HG03575 (cell line): ENCODE measurements around the gene SVIL.
"Not testable (repeated sequence)": the region's sequence is repeated elsewhere in the genome, so short reads cannot be mapped to it uniquely, and the experiment has no call there.

Experiments
- ATAC-seq: cut with Tn5 transposase; IDR thresholded peaks from one replicate; pipeline ENCODE4 v1.9.1; 2021; ENCODE audit not compliant: unreplicated experiment, insufficient number of reproducible peaks, low FRiP score; ENCODE audit errors: extremely low read depth

SVIL gene

DNA sequence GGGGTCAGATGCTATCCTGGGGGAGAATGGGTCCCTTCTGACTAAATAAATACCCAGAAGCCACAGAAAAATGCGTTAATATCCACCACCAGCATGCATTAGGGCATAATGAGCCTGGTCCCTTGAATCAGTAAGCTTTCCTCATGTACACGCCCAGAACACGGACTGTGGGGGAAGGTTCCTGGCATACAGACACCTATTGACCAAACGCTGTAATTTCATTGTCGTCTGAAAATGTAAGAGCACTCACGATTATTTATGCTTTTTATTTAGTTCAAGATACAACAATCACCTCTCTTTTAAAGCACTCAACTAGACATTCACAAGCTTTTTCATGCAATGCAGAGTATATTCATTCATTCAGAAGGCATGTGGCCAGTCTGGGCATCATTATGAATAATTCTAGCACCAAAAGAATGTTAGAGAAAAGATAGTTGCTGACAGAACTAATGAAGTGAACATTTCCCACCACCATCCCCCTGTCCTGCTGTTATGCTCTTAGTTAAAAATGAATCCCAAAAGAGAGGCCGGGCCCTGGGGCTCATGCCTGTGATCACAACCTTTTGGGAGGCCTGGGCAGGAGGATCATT, 101.0 kb downstream of the SVIL start:
- no peak for ATAC-seq

DNA sequence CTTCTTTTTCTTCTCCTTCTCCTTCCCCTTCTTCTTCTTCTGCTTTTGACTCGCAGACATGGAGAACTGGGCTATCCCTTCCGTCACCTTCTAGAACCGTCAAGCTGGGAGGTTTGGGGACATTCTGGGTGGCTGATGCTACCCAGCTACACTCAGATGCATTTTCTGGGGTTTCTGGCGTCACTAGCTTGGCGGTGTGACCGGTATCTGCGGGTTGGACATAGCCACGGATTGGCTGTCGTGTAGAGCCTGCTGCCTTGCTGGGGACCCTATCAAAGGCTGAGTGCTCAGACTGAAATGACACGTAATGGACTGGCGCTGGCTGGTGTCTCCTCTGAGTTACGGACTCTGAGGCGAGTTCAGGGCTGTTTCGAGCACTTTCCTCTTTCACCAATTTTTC, 101.7 kb downstream of the SVIL start:
- no peak for ATAC-seq

DNA sequence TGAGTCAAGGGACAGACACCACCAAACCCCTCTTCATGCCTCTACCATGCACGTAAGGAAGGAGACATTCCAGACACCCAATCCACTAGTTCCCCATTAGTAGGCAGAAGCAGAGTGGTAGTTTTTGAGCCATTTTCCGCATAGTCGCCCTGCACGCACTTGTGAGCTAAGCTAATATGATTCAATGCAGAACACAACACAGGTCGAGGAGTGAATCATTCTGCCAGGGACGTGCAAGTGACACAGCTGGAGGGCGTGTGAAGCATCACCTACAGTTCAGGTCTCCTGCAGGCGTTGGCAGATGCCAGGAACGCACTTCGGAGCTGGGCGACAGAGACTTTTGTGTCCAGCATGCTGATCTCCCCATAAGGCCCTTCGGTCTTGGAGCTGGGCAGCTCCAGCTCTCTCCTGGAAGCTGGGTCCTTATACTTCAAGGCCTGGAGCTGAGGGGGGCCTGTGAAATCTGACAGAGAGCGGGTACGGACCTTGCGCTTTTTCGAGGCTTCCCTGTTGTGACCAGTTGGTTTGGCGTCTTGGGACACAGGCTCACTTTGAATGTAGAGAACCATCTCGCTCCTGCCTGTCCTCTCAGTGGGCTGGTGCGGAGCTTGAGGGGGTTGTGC, 102.4 kb downstream of the SVIL start:
- no peak for ATAC-seq

DNA sequence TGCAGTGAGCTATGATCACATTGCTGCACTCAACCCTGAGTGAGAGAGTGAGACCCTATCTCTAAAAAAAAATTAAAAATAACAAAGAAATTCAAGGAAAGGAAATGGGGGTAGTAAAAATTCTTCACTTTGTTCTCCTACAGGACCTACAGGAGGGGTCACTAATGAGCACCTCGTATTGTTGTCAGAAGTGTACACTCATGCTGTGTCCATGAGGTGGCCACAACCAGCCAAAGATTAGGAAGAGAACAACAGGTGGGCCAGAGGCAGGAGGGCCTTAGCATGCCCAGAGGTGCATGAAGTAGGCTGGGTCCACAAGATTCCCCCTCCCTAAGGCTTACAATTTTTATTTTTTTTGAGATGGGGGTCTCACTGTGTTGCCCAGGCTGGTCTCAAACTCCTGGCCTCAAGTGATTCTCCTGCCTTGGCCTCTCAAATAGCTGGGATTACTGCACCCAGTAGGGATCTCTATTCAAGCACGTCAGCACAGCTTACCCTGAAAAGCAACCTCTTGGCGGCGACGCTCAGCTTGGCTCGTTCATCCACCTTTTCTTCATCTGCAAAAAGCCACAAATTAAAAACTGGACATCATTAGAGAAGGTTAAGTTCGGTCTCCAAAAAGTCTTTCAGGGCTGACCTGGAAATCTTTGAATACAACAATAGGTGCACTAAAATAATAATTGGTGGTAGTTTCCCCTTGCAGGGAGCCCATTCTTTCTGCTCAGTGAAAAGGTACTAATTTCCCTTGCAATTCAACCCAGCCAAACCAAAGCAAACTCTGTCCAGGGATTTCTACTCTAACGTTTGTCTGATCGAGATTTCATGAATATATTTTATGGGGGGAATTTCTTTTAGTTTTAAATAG, 104.4 kb downstream of the SVIL start:
- ATAC-seq: no peak

DNA sequence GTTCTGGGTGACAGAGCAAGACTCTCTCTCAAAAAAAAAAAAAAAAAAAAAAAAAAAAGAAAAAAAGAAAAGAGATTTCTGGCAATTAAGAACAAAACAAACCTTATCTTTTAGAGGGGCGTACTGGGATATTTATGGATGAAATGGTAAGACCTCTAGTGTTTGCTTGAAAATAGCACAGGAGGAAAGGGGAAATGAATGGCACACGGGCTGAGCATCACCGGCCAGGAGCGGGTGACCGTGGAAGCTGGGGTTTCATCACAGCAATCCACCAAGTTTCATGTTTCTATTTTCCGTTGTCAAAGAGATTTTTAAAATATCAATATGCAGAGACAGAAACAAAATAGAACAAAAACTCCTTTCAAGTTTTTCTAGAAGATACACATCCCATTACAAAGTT, 105.6 kb downstream of the SVIL start:
- no peak for ATAC-seq

DNA sequence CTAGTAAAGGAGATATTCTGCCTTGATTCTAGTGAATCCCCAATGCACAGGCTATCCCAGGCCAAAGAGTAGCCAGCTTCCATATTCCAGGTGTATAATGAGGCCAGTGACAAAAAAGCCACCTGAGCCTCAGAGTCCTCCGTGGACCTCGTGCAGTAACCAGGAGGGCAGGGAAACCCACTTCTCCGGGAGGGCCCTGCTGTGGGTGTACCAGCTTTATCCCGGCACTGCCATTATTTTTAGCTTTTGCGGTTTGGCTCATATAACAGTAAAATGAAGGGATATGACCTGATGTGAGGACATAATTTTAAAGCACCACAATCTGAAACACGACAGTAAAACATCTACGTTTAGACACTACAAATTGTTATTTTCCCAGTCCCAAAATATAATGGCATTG, 109.0 kb downstream of the SVIL start:
- no peak for ATAC-seq

DNA sequence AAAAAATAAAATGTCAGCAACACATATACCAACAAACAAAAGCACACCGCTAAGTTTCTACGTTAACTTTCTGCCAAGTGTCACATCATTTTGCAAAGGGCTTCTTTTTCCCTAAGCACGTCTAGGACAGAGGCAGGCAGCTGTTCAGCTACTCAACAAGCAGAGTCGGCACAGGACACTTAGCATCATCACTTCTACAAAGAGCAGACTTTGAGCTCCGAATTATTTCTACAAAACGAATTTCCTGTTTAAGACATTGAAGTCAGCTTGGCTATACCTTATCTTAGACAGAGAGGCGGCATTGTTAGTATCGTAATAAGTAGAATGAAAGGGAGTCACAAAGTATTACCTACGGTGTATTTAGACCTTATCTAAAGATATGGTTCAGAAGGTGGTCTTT, 110.1 kb downstream of the SVIL start:
- no peak for ATAC-seq

DNA sequence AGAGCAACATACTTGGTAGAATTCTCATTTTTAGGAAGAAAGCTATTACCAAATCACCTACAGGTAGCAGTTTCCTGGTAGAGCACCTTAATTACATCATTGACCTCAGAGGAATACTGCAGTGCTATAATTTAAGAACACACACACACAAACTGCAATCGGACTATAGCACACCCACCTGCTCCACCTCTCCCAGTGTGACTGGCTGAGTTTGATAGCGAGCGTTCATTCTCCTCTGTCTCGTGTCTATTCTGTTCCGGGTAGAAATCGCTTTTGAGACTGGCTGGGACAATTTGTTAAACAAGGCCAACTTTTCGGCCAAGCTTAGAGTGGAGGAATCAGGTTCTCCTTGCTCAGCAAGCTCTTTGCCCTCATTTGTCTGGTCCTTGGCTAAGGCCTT, 110.5 kb downstream of the SVIL start:
- no peak for ATAC-seq

DNA sequence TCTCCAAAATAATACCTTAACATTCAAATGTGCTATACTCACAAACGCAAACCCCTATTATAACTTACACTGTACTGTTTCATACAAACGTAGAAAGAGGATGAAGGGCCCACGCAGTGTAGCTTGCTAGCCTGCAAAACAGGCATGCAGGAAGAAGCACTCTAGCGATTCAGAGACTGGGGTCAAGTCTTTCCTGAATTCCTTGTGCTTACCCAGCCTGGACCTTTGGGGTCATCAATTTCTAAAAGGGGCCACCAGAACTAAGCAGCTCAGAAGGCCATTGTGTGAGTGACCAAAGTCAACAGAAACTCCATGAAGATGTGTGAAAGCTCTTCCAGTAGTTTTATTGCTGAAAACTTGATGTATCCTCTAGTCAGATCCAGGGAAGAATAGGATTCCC, 111.9 kb downstream of the SVIL start:
- no peak for ATAC-seq

DNA sequence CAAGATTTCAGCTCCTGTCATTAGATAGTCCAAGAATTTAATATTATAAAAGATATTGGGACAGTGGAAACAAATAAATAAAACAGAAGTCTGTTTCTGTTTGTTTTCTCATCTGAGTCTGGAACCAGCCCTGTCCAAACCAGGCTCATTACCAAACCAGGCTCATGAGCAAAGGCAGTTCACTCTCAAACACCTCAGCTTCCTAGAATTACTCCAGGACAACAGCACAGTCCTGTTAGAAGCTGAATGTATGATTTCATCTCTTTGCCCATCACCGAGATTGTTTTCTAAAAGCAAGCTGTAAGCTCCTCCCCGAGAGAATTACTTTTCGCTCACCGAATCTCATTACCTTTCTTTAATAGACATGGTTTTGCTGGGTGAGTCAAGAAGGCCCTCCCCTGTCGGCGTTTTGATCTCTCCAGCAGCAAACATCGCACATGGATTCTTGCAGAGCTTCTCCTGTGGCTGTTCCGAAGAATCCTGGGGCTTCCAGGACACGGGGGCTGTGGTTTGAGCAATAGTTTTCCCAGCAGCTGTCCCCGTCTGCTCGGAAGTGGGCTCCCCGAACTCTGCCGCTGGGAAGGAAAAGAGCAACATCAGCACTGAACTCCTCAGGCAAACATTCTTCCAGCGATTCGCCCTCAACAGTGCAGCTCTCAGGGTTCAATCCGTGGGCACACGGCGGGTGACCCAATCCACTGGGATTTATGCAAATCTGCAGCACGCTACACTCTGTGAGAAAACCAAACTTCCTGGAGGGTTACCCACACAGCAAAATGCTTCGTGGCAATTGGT, 112.5 kb downstream of the SVIL start:
- ATAC-seq: no peak

DNA sequence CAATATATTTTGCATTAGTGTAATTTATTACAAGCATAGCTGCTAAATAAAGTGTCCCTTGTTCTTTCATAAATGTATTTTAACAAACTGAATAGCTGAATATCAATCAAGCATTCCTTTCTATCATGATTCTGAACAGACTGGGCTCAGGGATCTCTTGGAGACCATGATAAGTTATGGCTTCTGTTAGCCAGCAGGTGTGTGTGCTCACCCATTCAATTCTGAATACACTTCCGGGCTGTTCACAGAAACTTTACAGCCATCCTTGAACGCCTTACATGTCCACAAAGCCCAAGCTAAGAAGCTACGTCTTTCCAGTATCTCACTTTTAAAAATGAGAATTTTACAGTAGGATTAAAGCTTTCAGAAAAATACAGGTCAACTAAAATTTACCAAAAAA, 115.1 kb downstream of the SVIL start:
- no peak for ATAC-seq

DNA sequence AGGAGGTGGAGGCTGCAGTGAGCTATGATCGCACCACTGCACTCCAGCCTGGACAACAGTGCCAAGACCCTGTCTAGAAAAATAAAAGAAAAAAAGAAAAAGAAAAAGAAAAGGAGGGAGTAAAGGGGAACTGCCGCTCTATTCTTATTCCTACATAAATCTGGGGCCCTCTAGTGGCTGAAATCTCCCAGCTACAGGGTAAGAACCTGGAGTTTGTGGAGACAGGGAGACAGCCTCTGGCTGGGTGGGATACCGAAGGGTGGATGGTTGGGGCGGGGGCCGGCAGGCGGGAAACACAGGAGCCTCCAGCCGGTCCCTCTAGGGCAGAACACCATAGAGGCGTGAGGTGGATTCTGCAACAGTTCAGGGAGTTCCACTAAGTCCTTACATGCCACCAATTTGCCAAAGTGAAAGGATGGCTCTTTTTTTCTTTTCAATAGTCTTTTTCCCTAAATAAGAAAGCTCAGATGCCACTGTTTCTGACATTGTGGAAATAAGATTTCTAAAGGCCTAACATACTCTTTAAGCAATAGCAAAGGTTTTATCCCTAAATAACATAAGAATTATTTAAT, 117.3 kb downstream of the SVIL start:
- ATAC-seq: no peak

DNA sequence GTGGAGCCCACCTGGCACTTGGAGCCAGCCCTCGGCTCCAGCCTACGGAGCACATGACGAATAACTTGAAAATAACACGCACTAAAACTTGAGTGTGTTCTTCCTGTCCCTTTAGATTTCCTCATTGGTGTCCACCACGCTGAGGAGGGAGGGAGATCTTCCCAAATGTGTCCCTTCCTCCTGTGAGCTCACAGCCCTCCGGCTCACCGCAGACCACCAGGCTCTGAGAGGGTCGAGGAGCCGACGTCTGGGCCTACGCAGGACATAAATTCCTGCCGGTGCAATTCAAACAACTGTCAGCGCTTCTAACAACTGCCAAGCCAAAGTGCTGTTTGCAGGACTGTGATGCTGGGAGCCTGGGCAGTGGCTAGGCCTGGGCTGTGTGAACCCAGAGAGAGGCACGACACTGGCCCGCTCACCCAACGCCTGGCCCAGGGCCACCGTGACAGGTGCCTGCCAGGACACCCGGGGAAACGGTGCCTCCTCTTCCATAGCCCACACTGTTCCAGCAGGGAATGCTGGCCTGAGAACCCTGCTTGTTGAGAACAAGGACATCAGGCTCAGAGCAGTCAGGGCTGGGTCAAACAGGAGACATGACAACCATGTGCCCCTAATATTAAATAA, 118.3 kb downstream of the SVIL start:
- ATAC-seq: not testable (repeated sequence)

DNA sequence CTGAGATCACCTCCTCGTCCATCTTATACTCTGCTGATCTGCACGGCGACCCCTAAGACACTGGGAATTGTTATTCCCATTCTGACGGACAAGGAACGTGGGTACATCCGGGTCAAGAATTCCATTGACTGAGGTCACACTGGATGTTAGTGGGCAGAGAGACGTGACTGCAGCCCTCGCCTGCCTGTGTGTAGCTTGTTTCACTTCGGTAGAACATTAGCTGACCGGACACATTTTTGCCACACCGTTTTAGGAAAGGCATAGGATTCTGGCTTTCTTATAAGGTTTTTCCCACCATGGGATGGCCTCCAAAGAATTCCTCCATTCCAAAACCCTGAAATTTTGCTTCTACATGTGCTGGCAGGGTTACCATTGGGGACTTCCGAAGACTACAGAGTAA, 118.9 kb downstream of the SVIL start:
- ATAC-seq: not testable (repeated sequence)

DNA sequence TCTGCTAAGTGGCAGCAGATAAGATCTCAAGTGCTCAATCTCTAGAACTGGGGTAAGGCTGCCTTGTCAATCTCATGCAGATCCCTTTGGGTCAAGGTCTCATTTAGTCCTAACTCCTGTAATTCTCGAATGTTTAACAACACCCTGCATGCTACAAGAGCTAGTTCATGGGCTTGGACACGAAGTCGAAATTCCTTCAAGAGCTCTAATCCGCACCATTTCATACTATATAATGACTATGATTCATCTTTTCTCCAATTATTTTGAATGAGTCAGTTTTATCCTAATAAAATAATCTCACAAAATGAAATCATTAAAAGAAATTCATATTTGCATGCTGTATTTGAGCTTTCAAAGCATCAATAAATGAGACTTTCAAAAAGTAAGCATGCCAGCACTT, 119.7 kb downstream of the SVIL start:
- ATAC-seq: not testable (repeated sequence)

DNA sequence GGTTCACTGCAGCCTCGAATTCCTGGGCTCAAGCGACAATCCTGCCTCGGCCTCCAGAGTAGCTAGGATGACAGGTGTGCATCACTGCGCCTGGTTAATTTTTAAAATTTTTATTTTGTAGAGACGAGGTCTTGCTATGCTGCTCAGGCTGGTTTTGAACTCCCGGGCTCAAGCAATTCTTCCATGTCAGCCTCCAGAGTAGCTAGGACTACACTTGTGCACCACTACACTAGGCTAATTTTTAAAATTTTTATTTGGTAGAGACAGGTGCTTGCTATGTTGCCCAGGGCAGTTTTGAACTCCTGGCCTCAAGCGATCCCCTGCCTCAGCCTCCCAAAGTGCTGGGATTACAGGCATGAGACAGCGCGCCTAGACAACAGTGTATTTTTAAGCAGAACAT, 120.5 kb downstream of the SVIL start:
- no peak for ATAC-seq

DNA sequence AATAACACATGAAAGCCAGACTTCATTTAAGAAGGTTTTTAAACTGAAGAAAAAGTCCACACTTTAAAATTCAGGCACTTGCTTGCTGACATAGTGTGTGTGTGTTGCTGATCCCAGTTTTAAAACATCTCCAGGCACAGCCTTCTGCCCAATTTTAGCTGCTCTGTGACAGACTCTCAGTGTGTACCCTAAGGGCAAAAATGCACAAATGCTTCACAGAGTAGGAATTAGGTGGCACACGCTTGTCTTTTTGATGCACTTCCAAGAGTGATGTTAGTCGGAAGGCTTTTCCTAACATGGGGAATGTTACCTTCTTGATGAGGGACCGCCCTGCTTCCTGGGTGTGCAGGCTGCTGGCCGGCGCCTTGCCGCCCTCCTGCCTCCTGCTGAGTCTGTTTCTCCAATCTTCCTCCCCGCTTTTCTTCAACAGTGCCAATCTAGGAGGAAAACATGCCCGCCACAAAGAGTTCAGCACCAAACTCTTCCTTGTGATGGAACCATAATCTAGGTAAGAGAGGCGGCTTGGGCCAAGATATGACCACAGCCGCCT, 122.3 kb downstream of the SVIL start:
- ATAC-seq: no peak

DNA sequence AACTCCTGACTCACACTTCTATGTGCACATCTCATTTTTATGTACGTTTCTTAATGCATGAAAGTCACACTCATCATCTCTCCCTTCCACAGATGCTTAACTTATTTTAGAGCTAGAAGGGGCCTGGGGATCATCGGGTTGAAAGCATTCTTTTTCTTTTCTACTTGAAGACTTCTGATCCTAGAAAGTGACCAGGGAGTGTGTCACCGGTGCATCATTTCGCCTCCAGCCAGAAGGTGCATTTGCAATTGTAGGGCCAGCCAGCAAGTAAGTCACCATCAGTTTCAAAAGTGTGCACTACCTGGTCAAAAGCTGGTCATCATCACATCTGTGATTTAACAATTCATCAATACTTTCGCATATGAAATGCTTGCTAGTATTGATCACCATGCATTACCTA, 123.0 kb downstream of the SVIL start:
- ATAC-seq: not testable (repeated sequence)
